Stimulated activated CD8-positive, alpha-beta memory T cell treated with anti-CD3 and anti-CD28 coated beads, Interleukin-7, amount 100 ng/mL, for 1 hour (primary cell): Measurements from ENCODE around the gene ITGB2.

Source experiments
- DNase-seq, 2 donors: peaks; one replicate each; pipeline ENCODE4 v3.0.0-alpha.2; 2020; ENCODE audit warnings: low read depth in 2 of 2

The ITGB2 gene

GRCh38 chr21:44846485-44847260 lies 74.0 kb downstream of the ITGB2 start:
- DNase-seq: no peak

GRCh38 chr21:44846224-44846484 lies 74.5 kb downstream of the ITGB2 start:
- DNase-seq: no peak

GRCh38 chr21:44845418-44846223 lies 75.1 kb downstream of the ITGB2 start:
- no peak for DNase-seq

GRCh38 chr21:44844256-44844655 lies 76.4 kb downstream of the ITGB2 start:
- DNase-seq: no peak

- DNase-seq: no peak
Measured at GRCh38 chr21:44842721-44843445, 77.8 kb downstream of the ITGB2 start.

GRCh38 chr21:44842087-44842486 lies 78.6 kb downstream of the ITGB2 start:
- DNase-seq: no peak

GRCh38 chr21:44840771-44841170 lies 79.9 kb downstream of the ITGB2 start:
- no peak for DNase-seq

GRCh38 chr21:44838951-44839350 lies 81.7 kb downstream of the ITGB2 start:
- DNase-seq: no peak

- no peak for DNase-seq
Measured at GRCh38 chr21:44838039-44838895, 82.4 kb downstream of the ITGB2 start.

GRCh38 chr21:44837537-44837936 lies 83.2 kb downstream of the ITGB2 start:
- DNase-seq: no peak

GRCh38 chr21:44836666-44837471 lies 83.8 kb downstream of the ITGB2 start:
- no peak for DNase-seq

- no peak for DNase-seq
Measured at GRCh38 chr21:44836349-44836665, 84.4 kb downstream of the ITGB2 start.
